ENCODE results near the gene DDI2.
"Not testable (repeated sequence)": the region's sequence is repeated elsewhere in the genome, so short reads cannot be mapped to it uniquely, and the experiment has no call there.

The DDI2 gene

DNA sequence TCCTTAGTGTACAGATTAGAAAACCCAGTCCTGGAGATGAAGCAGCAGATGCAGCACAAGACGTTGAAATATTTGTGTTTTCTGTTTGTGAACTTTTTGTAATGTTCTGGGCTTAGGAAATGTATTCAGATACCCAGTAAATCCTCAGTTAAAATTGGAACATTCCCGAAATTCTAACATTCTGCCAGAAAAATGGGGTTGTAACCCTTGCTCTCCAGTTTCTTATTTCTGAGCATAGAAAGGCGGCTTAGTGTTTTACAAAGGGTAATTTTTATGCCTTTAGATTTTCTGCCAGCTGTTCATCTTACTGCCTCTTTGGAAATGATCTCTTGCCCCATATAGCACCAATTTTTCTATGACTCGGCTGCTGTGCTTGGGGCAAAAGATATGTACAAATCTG is 20.6 kb downstream of the DDI2 start:
- DNase-seq = no peak

DNA sequence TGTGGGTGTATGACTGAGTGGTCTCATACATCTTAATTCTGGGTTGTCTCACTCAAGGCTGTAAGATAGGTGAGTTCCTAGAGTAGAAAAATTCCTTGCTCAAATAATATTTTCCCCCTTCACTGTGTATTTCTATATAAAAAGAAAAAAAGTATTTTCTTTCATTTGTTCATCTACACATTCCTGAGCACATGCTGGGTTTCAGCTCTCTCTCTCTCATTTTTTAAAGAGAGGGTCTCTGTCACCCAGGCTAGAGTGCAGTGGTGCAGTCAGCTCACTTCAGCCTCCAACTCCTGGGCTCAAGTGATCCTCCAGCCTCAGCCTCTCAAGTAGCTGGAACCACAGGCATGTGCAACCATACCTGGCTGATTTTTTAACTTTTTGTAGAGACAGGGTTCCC is 22.0 kb downstream of the DDI2 start:
- no peak for DNase-seq

- no peak for DNase-seq
These were observed 22.7 kb downstream of the DDI2 start for GRCh38 chr1:15639931-15640330.

DNA sequence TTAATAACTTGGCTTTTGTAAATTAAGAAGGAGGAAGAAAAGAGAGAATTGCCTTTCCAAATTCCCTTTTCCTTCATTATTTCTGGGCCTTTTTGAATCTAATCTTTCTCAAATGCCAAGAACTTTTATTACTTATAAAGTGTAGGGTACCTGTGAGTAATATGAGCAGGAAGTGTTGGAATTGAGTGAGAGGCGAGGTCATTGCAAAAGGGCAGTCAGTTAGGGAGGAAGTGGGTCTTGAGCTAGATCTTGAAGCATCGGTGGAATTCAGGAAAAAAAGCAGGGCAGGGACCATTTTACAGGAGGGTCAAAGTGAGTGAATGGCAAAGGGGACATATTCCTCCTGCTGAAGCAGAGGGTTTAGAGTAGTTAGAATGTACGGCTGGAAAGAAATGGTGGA is 23.4 kb downstream of the DDI2 start:
- DNase-seq = no peak

DNA sequence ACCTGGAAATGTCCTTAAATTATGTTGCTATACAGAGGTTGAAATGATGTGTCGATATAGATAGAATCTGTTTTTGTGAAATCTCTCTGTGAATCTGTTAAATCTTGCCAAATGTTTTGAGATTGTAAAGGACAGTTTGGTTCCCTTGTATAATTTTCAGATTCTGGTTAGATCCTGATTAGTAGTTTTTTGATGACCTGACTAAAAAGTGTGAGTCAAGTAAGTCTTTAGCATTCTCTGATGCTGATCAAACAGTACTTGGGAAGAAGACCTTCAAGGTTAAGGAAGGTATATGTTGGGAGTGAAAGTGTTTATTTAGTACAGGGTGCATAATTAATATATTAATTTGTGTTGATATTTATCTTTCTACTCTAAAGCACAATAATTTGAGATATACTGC is 32.7 kb downstream of the DDI2 start:
- no peak for DNase-seq

DNA sequence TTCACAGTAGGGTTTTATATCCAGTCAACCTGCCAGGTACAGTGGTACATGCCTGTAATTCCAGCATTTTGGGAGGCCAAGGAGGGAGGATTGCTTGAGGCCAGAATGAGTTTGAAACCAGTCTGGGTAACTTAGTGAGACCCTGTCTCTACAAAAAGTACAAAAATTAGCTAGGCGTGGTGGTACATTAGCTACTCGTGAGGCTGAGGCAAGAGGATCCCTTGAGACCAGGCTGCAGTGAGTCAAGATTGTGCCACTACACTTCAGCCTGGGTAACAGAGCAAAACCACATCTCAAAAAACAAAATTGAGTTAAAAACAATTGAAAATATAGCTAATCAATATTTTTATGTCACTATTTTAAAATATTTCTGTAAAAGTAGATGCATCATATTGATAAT is 33.2 kb downstream of the DDI2 start:
- no peak for DNase-seq

- not testable (repeated sequence) for DNase-seq
These were observed 34.9 kb downstream of the DDI2 start for GRCh38 chr1:15652130-15652529.

DNA sequence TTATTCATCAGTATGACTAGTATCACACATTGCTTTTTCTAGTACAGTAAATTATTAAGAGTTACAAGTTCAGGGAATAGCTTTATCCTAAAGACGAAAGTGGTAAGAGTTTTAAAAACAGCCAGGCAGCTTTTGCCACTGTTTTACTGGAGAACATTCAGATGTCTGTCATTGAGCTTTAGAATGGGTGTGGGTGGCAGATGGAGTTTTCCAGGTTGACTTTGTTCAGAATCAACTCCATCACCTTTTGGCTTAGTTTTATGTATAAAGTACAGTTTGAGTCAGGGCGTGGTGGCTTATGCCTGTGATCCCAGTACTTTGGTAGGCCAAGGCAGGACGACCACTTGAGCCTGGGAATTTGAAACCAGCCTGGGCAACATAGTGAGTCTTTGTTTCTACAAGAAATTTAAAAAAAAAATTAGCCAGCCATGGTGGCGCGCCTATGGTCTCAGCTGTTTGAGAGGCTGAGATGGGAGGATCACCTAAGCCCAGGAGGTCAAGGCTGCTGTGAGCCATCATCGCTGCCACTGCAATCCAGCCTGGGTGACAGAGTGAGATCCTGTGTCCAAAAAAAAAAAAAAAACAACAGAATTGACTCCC is 36.9 kb downstream of the DDI2 start:
- no peak for DNase-seq

GRCh38 chr1:15656464-15656863 is 39.2 kb downstream of the DDI2 start:
- DNase-seq = no peak

- DNase-seq = no peak
These were observed 39.8 kb downstream of the DDI2 start for GRCh38 chr1:15657021-15657420.

DNA sequence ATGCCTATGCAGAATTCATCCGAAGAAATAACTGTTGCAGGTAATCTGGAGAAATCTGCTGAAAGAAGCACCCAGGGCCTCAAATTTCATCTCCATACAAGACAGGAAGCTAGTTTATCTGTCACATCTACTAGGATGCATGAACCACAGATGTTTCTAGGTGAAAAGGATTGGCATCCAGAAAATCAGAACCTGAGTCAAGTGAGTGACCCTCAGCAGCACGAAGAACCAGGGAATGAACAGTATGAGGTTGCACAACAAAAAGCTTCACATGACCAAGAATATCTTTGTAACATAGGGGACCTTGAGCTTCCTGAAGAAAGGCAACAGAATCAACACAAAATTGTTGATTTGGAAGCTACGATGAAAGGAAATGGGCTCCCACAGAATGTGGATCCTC is 42.9 kb downstream of the DDI2 start:
- no peak for DNase-seq

DNA sequence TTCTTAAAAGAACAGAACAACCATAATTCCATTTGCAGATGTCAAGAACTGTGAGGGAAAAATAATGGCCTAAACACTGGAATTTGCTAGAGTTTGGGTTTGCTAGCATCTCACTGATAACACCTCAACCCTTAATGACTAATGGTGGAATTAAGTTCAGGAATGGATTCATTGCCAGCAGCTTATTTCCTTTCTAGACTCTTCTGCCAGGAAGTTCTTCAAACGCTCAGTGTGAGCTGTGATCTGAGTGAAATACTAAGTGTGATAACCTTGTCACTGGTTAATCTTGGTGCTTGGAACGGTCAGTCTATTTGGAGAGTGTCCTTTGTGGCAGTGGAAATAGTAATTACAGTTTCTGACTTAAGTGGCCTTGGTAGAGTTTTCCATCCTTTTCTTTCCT is 45.2 kb downstream of the DDI2 start:
- no peak for DNase-seq

- no peak for DNase-seq
These were observed 46.7 kb downstream of the DDI2 start for GRCh38 chr1:15663925-15664324.

- DNase-seq = no peak
These were observed 50.1 kb downstream of the DDI2 start for GRCh38 chr1:15667362-15667761.

DNA sequence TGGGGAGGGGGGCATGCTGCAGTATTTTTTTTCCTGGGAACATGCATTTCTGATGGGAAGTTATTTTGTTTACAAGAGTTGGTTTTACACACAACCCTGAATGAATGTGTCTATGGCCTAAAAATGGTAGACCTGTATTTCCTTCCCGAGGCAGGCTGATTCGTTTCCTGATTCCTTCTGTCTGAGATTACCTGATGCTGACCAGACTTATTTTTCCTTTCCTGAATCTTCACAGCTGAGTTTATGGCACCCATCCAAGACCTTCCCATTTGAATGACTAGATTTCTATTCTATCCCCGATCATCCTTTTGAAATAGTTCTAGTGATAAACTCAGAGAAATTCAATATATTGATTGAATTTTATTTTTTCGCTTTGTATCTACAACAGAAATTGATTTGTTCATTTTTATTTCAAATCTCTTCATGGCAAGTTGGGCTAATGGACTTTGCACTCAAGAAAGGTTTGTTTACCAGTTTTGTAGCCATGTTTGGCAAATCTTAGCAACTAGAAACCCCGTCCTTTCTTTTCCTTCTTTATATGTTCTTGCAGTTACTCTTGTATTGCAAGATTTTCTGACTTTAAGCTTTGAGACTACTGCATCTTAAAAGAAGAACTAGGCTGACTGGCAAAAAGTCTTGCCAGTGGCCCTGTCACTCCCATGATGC is 51.0 kb downstream of the DDI2 start:
- no peak for DNase-seq

- DNase-seq = no peak
These were observed 51.8 kb downstream of the DDI2 start for GRCh38 chr1:15669074-15669473.

DNA sequence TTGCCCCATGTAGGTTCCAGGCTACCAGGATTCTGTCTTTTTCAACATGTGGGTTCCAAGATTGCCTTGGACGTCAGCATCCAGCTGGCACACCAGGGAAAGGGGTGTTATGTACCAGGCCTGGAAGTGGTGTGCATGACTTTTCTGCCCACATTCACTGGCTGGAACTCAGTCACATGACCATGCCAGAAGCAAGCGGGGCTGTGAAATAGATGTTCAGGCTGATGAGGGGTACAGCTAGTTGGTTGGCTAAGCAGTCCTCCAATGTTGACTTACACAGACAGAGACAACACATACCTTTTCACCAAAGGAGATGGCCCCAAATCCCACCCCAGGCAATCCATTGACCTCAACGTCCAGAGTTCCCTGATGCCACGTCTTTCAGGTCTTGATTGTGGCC is 52.6 kb downstream of the DDI2 start:
- DNase-seq = no peak

GRCh38 chr1:15671430-15671829 is 54.2 kb downstream of the DDI2 start:
- DNase-seq = no peak

GRCh38 chr1:15674386-15675159 is 57.3 kb downstream of the DDI2 start:
- DNase-seq = no peak

DNA sequence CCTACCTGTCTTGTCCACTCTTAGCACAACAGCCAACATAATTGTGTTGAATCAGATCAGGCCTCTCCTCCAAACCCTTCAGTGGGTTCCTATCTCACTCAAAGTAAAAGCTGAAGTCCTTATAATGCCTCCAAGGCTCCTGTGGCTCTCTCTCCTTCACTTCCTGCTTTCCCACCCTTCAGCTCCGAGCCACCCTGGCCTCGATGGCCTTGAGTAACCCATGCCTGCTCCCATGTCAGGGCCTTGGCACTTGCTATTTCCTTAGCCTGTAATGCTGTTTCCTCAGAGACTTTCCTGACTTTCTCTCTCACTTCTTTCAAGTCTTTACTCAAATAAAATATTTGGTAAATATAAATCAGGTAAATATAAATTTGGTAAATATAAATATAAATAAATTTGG is 58.8 kb downstream of the DDI2 start:
- no peak for DNase-seq

DNA sequence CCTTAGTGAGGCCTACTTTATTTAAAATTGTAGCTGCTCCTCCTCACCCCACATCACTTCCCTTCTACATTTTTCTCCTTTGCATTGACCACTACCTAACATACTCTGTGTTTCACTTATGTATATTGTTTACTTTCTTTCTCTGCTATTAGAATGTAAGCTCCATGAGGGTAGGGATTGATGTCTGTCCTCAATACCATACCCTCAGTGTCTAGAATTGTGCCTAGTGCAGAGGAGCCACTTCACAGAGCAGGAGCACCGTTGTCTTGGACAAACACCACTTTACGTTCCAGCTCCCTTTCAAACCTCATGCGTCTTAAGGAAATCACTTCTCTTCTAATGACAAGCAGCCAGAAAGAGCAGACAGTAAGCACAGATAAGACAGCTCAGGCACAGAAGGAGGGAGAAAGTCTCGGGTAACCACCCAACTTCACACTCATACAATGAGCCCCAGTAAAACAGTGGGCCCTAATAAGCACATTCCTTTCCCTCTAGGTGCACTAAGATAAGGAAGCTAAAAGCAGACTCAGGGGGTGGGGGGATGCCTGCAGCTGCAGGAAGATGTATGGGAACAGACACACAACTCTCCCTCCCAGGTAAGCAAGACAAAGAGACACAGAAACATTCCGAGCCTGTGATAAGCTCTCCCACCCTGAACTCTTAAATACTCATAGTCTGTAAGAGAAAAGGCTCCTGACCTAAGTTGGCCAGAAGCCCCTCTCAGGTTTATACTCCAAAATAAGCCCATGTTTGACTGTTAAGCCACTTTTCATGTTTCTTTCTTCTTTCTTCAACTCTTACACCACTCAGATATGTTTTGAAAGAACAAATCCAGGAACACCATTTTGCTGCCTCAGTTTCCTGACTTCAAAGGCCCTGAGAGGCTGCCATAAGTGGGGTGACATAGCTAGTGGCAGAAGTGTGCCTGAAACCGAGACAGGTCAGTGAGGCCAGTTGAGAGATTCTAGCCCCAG is 59.7 kb downstream of the DDI2 start:
- no peak for DNase-seq

DNA sequence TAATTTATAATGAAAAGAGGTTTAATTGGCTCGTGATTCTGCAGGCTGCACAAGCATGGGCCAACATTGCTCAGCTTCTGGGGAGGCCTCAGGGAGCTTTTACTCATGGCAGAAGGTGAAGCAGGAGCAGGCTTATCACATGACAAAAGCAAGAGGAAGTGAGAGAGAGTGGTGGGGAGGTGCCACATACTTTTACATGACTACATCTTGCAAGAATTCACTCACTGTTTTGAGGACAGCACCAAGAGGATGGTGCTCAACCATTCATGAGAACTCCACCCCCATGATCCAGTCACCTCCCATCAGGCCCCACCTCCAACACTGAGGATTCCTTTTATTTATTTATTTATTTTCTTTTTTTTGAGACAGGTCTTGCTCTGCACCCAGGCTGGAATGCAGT is 61.3 kb downstream of the DDI2 start:
- no peak for DNase-seq

DNA sequence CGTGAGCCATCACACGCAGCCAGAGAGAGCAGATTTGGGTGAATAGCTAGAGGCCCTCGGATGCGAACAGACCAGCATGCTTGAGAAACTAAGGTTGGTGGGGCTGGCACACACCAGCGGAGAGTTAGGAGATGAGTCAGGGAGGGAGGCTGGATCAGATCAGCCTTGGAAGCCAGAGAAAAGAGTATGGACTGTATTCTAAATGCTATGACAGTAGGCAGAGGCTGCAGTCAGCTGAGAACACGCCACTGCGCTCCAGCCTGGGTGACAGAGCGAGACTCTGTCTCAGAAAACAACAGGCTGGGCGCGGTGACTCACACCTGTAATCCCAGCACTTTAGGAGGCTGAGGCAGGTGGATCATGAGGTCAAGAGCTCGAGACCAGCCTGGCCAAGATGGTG is 62.9 kb downstream of the DDI2 start:
- DNase-seq = no peak

Data from COR-L47 (cell line).